ENCODE data around the gene SLC9B1.

- TF ChIP-seq CTCF (conservative IDR thresholded peaks at IDR 0.05; ENCODE audit: low read depth, low read length) (no peak), EZH2 (IDR thresholded peaks at IDR 0.05; ENCODE audit: borderline replicate concordance, low read depth, low read length, poor library complexity, severe bottlenecking) (no peak)
Measured at GRCh38 chr4:102935716-102936115, 83.8 kb downstream of the SLC9B1 start.

Data from A673 (cell line).